ENCODE data around the gene FAM151A. TPM values are rescaled to one million over a fixed set of nuclear protein-coding genes. Genes with fewer than 3 reads are reported as not detected.

FAM151A gene
- not detected in 2 replicates for total RNA-seq
- not detected in 2 replicates for polyA plus RNA-seq
- polyA plus RNA-seq (2011; cell fraction: cytosol; rRNA removed) = not detected in 2 replicates
- not detected in 2 replicates for polyA plus RNA-seq (2011; cell fraction: nucleus; rRNA removed)
- polyA plus RNA-seq (2012) = not detected in 2 replicates
- not detected in 2 replicates for polyA minus RNA-seq
- polyA minus RNA-seq (2011; cell fraction: cytosol; rRNA and poly(A)+ RNA removed) = not detected
- not detected in 2 replicates for polyA minus RNA-seq (2011; cell fraction: nucleus; rRNA and poly(A)+ RNA removed)
- not detected for Bru-seq, nascent RNA
- not detected for BruChase-seq, experiment 1, labeled RNA remaining after a 6-hour chase
- BruChase-seq, experiment 2, labeled RNA remaining after a 2-hour chase = not detected
- long read RNA-seq = 0 reads

DNA sequence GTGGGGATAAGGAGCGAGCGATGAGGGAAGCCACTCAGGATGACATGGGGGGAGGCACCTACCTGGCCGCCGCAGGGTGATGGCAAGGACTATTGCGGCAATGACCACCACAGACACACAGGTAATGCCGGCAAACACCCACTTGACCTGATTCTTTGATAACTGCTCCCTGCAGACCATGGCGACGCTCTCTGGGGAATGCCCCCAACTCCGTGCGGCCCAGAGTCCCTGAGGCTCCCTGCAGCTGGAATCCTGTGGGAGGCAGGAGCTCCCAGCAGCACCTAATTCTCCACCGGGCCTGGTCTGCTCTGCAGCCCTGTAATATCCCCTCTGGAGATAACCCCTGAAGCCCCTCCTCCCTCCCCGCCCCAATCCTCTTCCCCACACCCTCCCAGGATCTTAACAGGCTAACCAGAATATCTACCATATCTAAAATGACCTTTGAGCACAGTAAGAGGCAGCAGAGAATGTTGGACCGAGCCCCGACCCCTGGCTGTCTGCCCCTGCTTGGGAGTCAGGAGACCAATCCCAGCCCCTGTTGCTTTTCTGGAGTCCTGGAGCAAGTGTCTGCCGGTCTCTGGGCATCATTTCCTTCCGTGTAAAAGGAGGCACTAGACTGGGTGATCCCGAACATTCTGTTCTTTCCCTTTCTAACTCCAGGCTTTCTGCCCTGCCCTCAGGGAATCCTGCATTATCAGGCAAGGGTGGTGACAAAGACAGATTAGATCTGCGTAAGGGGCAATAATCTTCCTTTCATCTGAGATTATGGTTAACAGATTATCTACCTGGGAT is at the start of gene FAM151A:
TSS of gene FAM151A (minus strand) at position 310 of the 792 bp plus-strand sequence. CDS start at position 180, 130 bp downstream.
- FAIRE-seq = no peak
- Histone ChIP-seq H3K9ac (replicated peaks; ENCODE audit: extremely low read depth, insufficient read depth, low read length) (no peak within 1 kb of the TSS), H3K4me3 (replicated peaks in 1 of 3; ENCODE audit: insufficient read depth in 1 of 3, low read depth in 1 of 3, low read length in 3 of 3) (no peak within 1 kb of the TSS), H2AFZ (ENCODE audit: low read depth, low read length) (no peak within 1 kb of the TSS), H3K27me3 (ENCODE audit: control insufficient read depth in 2 of 2, insufficient read depth in 2 of 2, low read length in 2 of 2) (peaks cover 0 to 5% of the 10 kb centered on the region in 2 experiments), H3K4me1 (ENCODE audit: control insufficient read depth, extremely low read depth, insufficient read depth, low read length) (no peaks in the 10 kb centered on the region), H3K36me3 (ENCODE audit: control insufficient read depth in 2 of 2, extremely low read depth in 1 of 2, insufficient read depth in 2 of 2, low read length in 2 of 2) (no peaks in the 10 kb centered on the region), H3K4me2 (ENCODE audit: insufficient read depth, low read length) (no peak within 1 kb of the TSS), H4K20me1 (replicated peaks; ENCODE audit: control insufficient read depth, extremely low read depth, insufficient read depth, low read length) (no peaks in the 10 kb centered on the region), H3K9me3 (replicated peaks; ENCODE audit: control insufficient read depth, insufficient read depth, low read length) (no peaks in the 10 kb centered on the region), H3K79me2 (ENCODE audit: control insufficient read depth, insufficient read depth, low read length) (no peaks in the 10 kb centered on the region), H3K27ac (ENCODE audit: insufficient read depth, low read depth, low read length) (no peak within 1 kb of the TSS), H3K9me1 (replicated peaks; ENCODE audit: control insufficient read depth, extremely low read depth, insufficient read depth, low read length) (no peaks in the 10 kb centered on the region)
- POLR2A ChIA-PET = no interaction called here
- no peak for DNase-seq (ENCODE audit: low read depth, low spot score)
- CTCF ChIA-PET = interaction anchor here (0.9 kb wide), 1 partner anchor 12 kb away, joined by 3 read pairs; no protein-coding TSS in a partner anchor
- no TSS peak for BruUV-seq (replicated peaks)
- intact Hi-C loops (cut with micrococcal nuclease) = no loop called here
- TF ChIP-seq POLR2A (IDR thresholded peaks at IDR 0.05; ENCODE audit: low read depth, low read length) = no peak
- no peak for TF ChIP-seq CTCF (IDR thresholded peaks at IDR 0.05; ENCODE audit: extremely low read depth in 1 of 2, insufficient read depth in 1 of 2, low read depth in 1 of 2, low read length in 2 of 2)
- TF ChIP-seq, protein P1, sequence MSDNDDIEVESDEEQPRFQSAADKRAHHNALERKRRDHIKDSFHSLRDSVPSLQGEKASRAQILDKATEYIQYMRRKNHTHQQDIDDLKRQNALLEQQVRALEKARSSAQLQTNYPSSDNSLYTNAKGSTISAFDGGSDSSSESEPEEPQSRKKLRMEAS (IDR thresholded peaks at IDR 0.05; ENCODE audit: insufficient read depth, insufficient read length) = no peak
- no peak for TF ChIP-seq GATA2 (IDR thresholded peaks at IDR 0.05; ENCODE audit: insufficient read depth, insufficient read length, low read depth, low read length)
- no peak for TF ChIP-seq JUN (IDR thresholded peaks at IDR 0.05; ENCODE audit: borderline replicate concordance, insufficient read depth, insufficient read length, low read depth)
- TF ChIP-seq EZH2 (IDR thresholded peaks at IDR 0.05; ENCODE audit: borderline replicate concordance, low read depth, low read length, severe bottlenecking) = no peak
- TF ChIP-seq MYC (IDR thresholded peaks at IDR 0.05; ENCODE audit: low read depth, low read length) = no peak
- no peak for TF ChIP-seq FOS (IDR thresholded peaks at IDR 0.05; ENCODE audit: borderline replicate concordance, insufficient read depth, low read length)
- TF ChIP-seq POLR2AphosphoS5 (IDR thresholded peaks at IDR 0.05; ENCODE audit: insufficient read depth, low read depth, low read length) = no peak
- dilution Hi-C loops (cut with MboI; ENCODE audit: extremely low pct_ligation_motif_present, low sequenced_read_pairs) = no loop called here

All from endothelial cell of umbilical vein (primary cell).